Measurements from ENCODE around the gene TOM1L2. TPM values are rescaled to one million over a fixed set of nuclear protein-coding genes. Genes with fewer than 3 reads are reported as not detected.
A peak's percentile ranks its signal among the peaks of the same experiment; 100 is the strongest.

TOM1L2 gene
- polyA plus RNA-seq, 1 donor = 31.1 TPM

DNA sequence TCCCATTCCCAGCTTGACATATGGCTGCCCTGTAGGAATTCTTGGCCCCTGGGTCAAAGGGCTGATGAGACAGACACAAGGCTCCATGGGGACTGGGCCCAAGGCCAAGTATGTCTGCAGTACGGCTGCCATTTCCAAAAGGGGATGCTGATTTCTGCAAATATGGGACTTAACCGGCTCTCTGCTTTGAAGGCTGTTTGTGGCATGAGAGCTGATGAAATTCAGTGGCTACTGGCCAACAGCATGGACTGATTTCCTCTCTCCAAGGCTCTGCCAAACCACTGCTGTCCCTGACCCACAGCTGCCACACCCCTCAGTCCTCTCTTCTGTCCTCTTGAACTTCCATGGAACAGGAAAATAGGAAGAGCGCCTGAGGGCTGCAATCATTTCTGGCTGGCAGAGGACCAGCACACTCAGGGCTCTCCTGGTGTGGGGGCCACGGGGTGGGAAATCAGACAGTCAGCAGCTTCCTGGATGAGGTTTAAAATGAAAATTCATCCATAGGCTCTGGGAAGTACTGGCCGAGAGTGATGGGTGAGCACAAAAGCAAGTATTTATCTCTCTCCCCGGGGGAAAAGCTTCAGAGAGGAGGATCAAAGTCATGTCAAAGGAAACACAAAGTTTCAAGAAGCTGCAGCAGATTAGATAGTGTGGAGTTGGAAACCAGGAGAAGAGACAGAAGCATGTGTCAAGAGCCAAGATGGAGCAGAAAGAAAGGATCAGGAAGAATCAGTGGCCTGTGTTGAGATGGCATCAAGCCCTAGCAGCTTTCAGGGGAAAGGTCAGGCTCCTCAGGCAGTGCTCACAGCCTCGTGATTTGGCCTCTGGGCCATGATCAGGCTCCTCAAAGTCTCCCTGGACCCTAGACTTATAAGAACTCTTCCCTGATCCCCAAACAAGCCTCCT, 71.3 kb downstream of the TOM1L2 start:
- Histone ChIP-seq H3K4me1 (ENCODE audit: control insufficient read depth, insufficient read depth, low read length) (peaks cover 5% of the 10 kb centered on the region), H3K27me3 (ENCODE audit: control insufficient read depth, insufficient read depth, low read length) (no peaks in the 10 kb centered on the region), H3K36me3 (ENCODE audit: control insufficient read depth, insufficient read depth, low read length) (peaks cover 29% of the 10 kb centered on the region), H3K9me3 (ENCODE audit: control insufficient read depth, low read depth, low read length) (no peaks in the 10 kb centered on the region), H3K4me3 (ENCODE audit: low read length) (no peak overlapping the region), H3K27ac (ENCODE audit: low read length) (no peak overlapping the region)
- no CpG with 5 or more reads among the region's 7 CpGs for WGBS (ENCODE audit: insufficient coverage, low lambda C conversion rate)
- DNase-seq = peak; percentile 37 to 63

DNA sequence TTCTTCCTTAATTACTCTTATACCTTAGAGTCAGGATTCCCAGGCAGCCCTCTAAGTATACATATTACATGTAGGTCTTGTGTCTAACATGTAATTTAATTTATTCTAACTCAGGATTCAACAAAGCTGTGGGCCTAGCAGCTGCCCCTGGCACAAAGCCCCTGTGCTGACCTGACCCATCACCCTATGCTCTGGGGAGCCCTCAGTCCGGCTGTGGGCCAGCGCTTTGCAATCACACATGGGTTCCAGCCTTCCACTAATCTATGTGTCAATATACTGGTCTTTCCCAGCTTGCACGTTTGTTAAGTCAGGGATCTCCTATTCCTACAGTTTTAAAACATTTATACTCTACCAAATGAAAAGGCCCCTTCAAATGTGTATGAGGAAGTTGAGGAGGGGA, 72.7 kb downstream of the TOM1L2 start:
- Histone ChIP-seq H3K4me1 (ENCODE audit: control insufficient read depth, insufficient read depth, low read length) (peaks cover 5% of the 10 kb centered on the region), H3K4me3 (ENCODE audit: low read length) (no peak overlapping the region), H3K27me3 (ENCODE audit: control insufficient read depth, insufficient read depth, low read length) (no peaks in the 10 kb centered on the region), H3K9me3 (ENCODE audit: control insufficient read depth, low read depth, low read length) (no peaks in the 10 kb centered on the region), H3K36me3 (ENCODE audit: control insufficient read depth, insufficient read depth, low read length) (peaks cover 25% of the 10 kb centered on the region), H3K27ac (ENCODE audit: low read length) (no peak overlapping the region)
- WGBS (ENCODE audit: insufficient coverage, low lambda C conversion rate) = no CpG with 5 or more reads among the region's 3 CpGs
- DNase-seq = no peak

DNA sequence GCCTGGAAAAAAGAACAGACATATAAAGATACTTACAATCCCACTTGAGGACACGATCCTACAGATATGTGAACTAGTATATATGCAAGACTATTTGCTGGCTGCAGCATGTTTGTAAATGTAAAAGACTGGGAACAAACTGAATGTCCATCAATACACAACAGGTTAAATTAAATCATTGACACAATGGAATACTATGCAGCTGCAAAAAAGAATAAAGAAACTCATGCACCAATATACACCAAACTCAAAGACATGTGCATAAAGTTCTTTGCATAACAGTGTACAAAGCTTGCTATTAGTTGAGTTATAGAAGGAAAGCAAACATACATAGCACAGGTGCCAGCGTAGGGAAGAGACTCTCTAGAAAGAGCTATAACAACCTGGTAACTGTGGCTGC, 73.5 kb downstream of the TOM1L2 start:
- no CpG with 5 or more reads among the region's 2 CpGs for WGBS (ENCODE audit: insufficient coverage, low lambda C conversion rate)
- no peaks in the 10 kb centered on the region for H3K9me3 ChIP-seq (ENCODE audit: control insufficient read depth, low read depth, low read length)
- no peak for DNase-seq
- no peak overlapping the region for H3K4me3 ChIP-seq (ENCODE audit: low read length)
- no peaks in the 10 kb centered on the region for H3K27me3 ChIP-seq (ENCODE audit: control insufficient read depth, insufficient read depth, low read length)
- H3K27ac ChIP-seq (ENCODE audit: low read length) = no peak overlapping the region
- H3K36me3 ChIP-seq (ENCODE audit: control insufficient read depth, insufficient read depth, low read length) = peaks cover 26% of the 10 kb centered on the region
- H3K4me1 ChIP-seq (ENCODE audit: control insufficient read depth, insufficient read depth, low read length) = peaks cover 5% of the 10 kb centered on the region

DNA sequence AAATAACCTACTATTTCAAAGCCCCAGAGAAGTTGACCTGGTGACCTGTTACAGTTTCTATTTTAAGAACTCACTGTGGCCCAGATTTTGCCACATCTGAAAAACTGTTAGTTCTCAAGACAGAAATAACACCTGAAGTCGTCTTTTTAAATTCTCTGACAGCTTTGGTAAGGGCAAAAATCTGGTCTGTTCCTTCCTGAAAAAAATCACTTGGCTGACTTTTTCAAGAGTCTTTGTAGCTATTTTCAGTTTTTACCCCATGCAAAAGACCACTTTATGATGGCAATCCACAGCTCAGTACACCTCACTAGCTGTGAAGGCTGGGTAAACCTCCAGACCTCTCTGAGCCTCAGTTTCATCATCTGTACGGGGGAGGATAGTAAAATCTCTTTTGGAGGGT, 74.8 kb downstream of the TOM1L2 start:
- Histone ChIP-seq H3K36me3 (ENCODE audit: control insufficient read depth, insufficient read depth, low read length) (peaks cover 36% of the 10 kb centered on the region), H3K4me3 (ENCODE audit: low read length) (no peak overlapping the region), H3K27me3 (ENCODE audit: control insufficient read depth, insufficient read depth, low read length) (no peaks in the 10 kb centered on the region), H3K9me3 (ENCODE audit: control insufficient read depth, low read depth, low read length) (no peaks in the 10 kb centered on the region), H3K4me1 (ENCODE audit: control insufficient read depth, insufficient read depth, low read length) (peaks cover 5% of the 10 kb centered on the region), H3K27ac (ENCODE audit: low read length) (no peak overlapping the region)
- no peak for DNase-seq
- WGBS (ENCODE audit: insufficient coverage, low lambda C conversion rate) = 63% methylated on average over 1 of the region's 2 CpGs

DNA sequence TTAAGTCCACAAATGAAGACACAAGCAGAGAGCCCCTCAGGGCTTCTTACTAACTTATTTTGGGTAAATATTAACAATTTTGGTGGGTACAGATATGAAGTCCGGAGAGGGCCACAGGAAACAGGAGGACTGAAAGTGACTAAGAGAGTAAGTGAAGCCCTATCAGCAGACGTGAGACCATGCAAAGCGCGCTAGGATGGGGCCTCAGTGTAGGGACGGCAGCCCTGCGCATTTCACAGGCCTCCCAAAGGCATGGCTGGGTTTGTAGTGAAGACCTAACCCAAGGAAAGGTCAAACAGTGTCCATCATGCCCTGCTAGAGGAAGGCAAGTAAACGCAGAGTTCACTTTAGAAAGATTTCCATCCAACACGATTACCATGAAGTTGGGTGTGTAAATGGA, 75.5 kb downstream of the TOM1L2 start:
- WGBS (ENCODE audit: insufficient coverage, low lambda C conversion rate) = 83% methylated on average over 2 of the region's 8 CpGs
- no peak for DNase-seq
- peaks cover 39% of the 10 kb centered on the region for H3K36me3 ChIP-seq (ENCODE audit: control insufficient read depth, insufficient read depth, low read length)
- no peak overlapping the region for H3K4me3 ChIP-seq (ENCODE audit: low read length)
- H3K27ac ChIP-seq (ENCODE audit: low read length) = no peak overlapping the region
- peaks cover 5% of the 10 kb centered on the region for H3K4me1 ChIP-seq (ENCODE audit: control insufficient read depth, insufficient read depth, low read length)
- H3K9me3 ChIP-seq (ENCODE audit: control insufficient read depth, low read depth, low read length) = no peaks in the 10 kb centered on the region
- H3K27me3 ChIP-seq (ENCODE audit: control insufficient read depth, insufficient read depth, low read length) = no peaks in the 10 kb centered on the region

DNA sequence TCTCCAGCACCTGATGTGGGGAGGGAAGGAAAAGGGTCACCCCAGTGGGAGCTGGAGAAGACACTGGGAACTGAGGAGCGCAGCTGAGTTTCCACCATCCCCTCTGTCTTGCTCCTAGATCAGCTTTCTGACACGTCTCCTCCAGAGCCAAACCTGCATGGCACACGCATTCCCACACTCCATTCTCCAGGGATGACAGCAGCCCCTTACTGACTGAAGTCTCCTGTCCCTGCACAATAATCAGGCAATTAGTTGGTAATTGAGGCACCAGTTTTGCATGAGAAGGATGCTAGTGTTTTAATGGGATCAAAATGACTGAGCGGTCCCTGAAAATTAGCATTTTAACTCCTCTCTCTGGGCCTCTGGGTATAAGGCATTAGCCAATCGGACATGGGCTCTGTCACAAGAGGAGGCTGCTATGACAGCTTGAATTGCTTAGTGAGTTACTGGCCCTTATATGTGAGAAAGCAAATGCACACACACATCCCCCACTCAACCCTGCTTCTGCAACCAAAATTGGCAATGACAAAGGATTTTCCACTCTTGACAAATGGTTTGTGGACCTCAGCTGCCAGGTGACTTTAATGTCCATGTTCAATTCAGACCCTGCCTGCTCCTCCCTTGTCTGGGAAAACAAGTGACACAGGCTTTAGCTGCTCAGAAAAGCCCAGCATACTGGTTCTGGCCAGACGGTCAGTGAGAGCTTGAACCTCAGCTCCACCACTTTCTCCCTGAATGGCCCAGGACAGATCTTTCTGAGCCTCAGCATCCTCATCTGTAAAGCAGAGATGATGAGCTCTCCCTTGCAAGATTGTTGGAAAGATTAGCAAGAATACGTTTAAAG, 78.2 kb downstream of the TOM1L2 start:
- no CpG with 5 or more reads among the region's 7 CpGs for WGBS (ENCODE audit: insufficient coverage, low lambda C conversion rate)
- H3K9me3 ChIP-seq (ENCODE audit: control insufficient read depth, low read depth, low read length) = no peaks in the 10 kb centered on the region
- no peaks in the 10 kb centered on the region for H3K4me1 ChIP-seq (ENCODE audit: control insufficient read depth, insufficient read depth, low read length)
- no peak overlapping the region for H3K27ac ChIP-seq (ENCODE audit: low read length)
- peaks cover 41% of the 10 kb centered on the region for H3K36me3 ChIP-seq (ENCODE audit: control insufficient read depth, insufficient read depth, low read length)
- no peak overlapping the region for H3K4me3 ChIP-seq (ENCODE audit: low read length)
- H3K27me3 ChIP-seq (ENCODE audit: control insufficient read depth, insufficient read depth, low read length) = no peaks in the 10 kb centered on the region
- DNase-seq = no peak

DNA sequence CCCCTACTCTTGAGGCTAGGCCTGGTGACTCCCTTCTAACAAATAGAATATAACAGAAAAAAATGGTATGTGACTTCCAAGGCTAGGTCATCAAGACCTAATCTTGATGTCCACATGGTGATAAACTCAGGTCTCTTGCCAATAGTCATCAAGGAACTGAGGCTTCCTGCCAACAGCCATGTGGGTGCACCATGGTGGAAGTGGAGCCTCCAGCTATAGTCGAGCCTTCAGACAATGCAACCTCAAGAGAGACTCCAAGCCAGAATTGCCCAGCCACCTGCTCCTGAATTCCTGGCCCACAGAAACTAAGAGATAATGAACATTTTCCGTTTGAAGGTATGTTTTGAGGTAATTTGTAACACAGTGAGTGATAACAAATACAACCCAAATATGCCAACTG, 79.5 kb downstream of the TOM1L2 start:
- no peak for DNase-seq
- no peaks in the 10 kb centered on the region for H3K27me3 ChIP-seq (ENCODE audit: control insufficient read depth, insufficient read depth, low read length)
- H3K4me1 ChIP-seq (ENCODE audit: control insufficient read depth, insufficient read depth, low read length) = no peaks in the 10 kb centered on the region
- no peaks in the 10 kb centered on the region for H3K9me3 ChIP-seq (ENCODE audit: control insufficient read depth, low read depth, low read length)
- peaks cover 37% of the 10 kb centered on the region for H3K36me3 ChIP-seq (ENCODE audit: control insufficient read depth, insufficient read depth, low read length)
- no peak overlapping the region for H3K4me3 ChIP-seq (ENCODE audit: low read length)
- H3K27ac ChIP-seq (ENCODE audit: low read length) = no peak overlapping the region
- no CpG with 5 or more reads among the region's 2 CpGs for WGBS (ENCODE audit: insufficient coverage, low lambda C conversion rate)

DNA sequence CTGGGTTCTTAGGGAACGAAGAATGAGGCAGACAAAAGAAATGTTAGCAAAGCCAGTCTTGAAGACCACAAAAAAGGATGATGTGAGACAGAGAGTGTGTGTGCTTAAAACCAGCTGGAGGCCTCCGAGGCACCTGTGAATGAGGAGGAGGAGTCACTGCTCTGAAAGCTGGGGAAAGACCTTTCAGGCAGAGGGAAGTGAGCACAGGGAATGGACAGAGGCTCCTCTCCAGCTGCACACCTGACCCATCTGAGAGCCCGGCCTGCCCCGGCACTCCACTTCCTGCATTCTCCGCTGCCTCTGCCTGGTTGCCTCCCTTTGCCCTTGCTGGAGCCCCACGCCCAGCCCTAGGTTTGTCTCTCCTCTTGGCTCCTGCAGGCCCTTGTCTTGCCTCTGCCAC, 80.2 kb downstream of the TOM1L2 start:
- no peaks in the 10 kb centered on the region for H3K4me1 ChIP-seq (ENCODE audit: control insufficient read depth, insufficient read depth, low read length)
- peaks cover 37% of the 10 kb centered on the region for H3K36me3 ChIP-seq (ENCODE audit: control insufficient read depth, insufficient read depth, low read length)
- no peaks in the 10 kb centered on the region for H3K9me3 ChIP-seq (ENCODE audit: control insufficient read depth, low read depth, low read length)
- H3K27ac ChIP-seq (ENCODE audit: low read length) = no peak overlapping the region
- no peak for DNase-seq
- H3K27me3 ChIP-seq (ENCODE audit: control insufficient read depth, insufficient read depth, low read length) = no peaks in the 10 kb centered on the region
- H3K4me3 ChIP-seq (ENCODE audit: low read length) = no peak overlapping the region
- no CpG with 5 or more reads among the region's 6 CpGs for WGBS (ENCODE audit: insufficient coverage, low lambda C conversion rate)

DNA sequence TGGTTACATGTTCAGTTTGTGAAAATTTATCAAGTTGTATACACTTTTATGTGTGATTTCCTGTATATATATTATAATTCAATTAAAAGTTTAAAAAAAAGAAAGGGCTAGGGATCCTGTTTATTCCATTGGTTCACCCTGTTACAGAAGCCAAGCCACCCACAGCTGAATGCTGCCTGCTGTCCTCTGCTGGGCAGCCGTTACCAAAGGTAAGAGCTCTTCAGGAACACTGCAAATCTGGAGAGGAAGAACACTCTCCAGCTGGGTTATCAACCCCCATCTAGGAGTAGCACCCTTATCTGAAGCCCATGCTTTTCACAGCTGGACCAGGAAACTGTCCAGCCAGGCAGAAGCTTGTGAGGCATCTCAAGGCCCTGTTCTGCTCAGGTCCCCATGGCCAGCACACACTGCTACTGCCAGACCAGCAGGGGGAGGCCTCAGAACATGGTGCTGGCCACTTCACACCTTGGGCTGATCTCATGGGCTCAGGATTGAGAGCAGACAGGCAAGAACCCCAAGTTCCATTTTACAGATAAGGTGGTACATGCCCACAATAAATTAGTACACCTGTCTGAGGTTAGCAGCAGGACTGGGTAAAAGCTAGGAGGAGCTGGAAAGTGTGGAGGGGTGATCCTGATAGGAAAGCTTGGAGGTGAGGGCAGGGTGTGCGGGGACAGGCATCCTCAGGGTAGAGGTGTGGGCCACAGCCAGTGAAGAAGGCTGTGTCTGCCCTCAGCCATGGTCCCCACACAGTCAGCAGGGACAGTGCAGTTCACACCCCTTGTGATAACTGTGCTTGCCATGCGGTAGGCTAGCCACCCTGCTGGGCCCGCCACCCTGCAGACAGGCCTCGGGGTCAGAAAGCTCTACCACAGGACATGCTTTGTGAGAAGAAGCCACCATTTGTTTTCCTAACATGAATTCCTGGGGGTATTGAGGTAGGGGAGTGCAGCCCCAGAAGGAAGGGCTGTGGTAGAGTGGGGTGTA, 81.1 kb downstream of the TOM1L2 start:
- WGBS (ENCODE audit: insufficient coverage, low lambda C conversion rate) = no CpG with 5 or more reads among the region's 5 CpGs
- Histone ChIP-seq H3K27ac (ENCODE audit: low read length) (no peak overlapping the region), H3K36me3 (ENCODE audit: control insufficient read depth, insufficient read depth, low read length) (peaks cover 32% of the 10 kb centered on the region), H3K4me1 (ENCODE audit: control insufficient read depth, insufficient read depth, low read length) (peaks cover 5% of the 10 kb centered on the region), H3K9me3 (ENCODE audit: control insufficient read depth, low read depth, low read length) (no peaks in the 10 kb centered on the region), H3K27me3 (ENCODE audit: control insufficient read depth, insufficient read depth, low read length) (no peaks in the 10 kb centered on the region), H3K4me3 (ENCODE audit: low read length) (no peak overlapping the region)
- DNase-seq = peak; percentile 60 to 64

DNA sequence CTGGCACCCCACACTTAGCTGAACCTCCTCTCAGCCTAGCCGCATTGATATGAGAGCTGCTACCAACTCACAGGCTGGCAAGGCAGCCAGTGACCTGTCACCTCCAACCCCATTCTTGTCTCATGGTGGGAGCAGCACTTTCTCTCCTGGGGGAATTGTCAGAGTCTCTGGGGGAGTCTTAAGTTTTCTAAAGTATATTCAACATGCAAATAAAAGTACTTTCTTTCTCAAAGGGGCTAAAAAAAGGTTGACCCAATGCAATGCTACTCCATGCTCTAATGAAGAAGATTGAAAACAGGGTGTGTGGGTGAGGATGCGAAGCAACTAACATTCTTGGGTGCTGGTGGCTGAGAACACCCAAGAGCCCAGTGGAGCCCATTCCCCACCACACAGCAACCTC, 82.3 kb downstream of the TOM1L2 start:
- WGBS (ENCODE audit: insufficient coverage, low lambda C conversion rate) = no CpG with 5 or more reads among the region's 2 CpGs
- H3K4me1 ChIP-seq (ENCODE audit: control insufficient read depth, insufficient read depth, low read length) = peaks cover 6% of the 10 kb centered on the region

More for the DNA sequence above, 82.3 kb downstream of the TOM1L2 start:
- DNase-seq = no peak
- no peak overlapping the region for H3K4me3 ChIP-seq (ENCODE audit: low read length)
- no peak overlapping the region for H3K27ac ChIP-seq (ENCODE audit: low read length)
- no peaks in the 10 kb centered on the region for H3K9me3 ChIP-seq (ENCODE audit: control insufficient read depth, low read depth, low read length)
- peaks cover 21% of the 10 kb centered on the region for H3K36me3 ChIP-seq (ENCODE audit: control insufficient read depth, insufficient read depth, low read length)
- H3K27me3 ChIP-seq (ENCODE audit: control insufficient read depth, insufficient read depth, low read length) = no peaks in the 10 kb centered on the region
